Spleen (tissue), 11 donors: Measurements from ENCODE around the gene IFITM10. TPM values are rescaled to one million over a fixed set of nuclear protein-coding genes. Genes with fewer than 3 reads are reported as not detected.
"Not testable (repeated sequence)": the region's sequence is repeated elsewhere in the genome, so short reads cannot be mapped to it uniquely, and the experiment has no call there.

Experiments
- DNase-seq: peaks from one replicate; pipeline ENCODE4 v3.0.0-alpha.2; 2020
- H3K27ac ChIP-seq, 8 donors: fragments of 200-600 bp; sonication (generic) in 7 of 8; 1 replicate in 4 of 8; 2 replicates in 4 of 8; pipeline versions ENCODE4 v1.5.0 to v1.8.0; 2016 to 2021; ENCODE audit warnings: inconsistent platforms in 4 of 8, mild to moderate bottlenecking in 4 of 8, moderate library complexity in 1 of 8
- H3K27me3 ChIP-seq, 7 donors: fragments of 200-600 bp; sonication (generic) in 6 of 7; replicated peaks in 1 of 7; 1 replicate in 4 of 7; 2 replicates in 3 of 7; pipeline versions ENCODE4 v1.5.0 to v1.8.0; 2016 to 2021; ENCODE audit warnings: inconsistent platforms in 3 of 7, mild to moderate bottlenecking in 1 of 7
- H3K36me3 ChIP-seq, 6 donors: fragments of 200-600 bp; sonication (generic) in 5 of 6; 1 replicate in 4 of 6; 2 replicates in 2 of 6; pipeline versions ENCODE4 v1.5.0 to v1.8.0; 2016 to 2021; ENCODE audit warnings: inconsistent platforms in 2 of 6
- H3K4me1 ChIP-seq, 6 donors: fragments of 200-600 bp; sonication (generic) in 5 of 6; 1 replicate in 3 of 6; 2 replicates in 3 of 6; pipeline versions ENCODE4 v1.5.0 to v1.8.0; 2016 to 2021; ENCODE audit warnings: inconsistent platforms in 3 of 6
- H3K4me3 ChIP-seq, 8 donors: fragments of 200-600 bp; sonication (generic) in 7 of 8; 1 replicate in 4 of 8; 2 replicates in 4 of 8; pipeline versions ENCODE4 v1.5.0 to v1.8.0; 2016 to 2021; ENCODE audit warnings: inconsistent platforms in 4 of 8, mild to moderate bottlenecking in 4 of 8, moderate library complexity in 2 of 8
- H3K9me3 ChIP-seq, 8 donors: fragments of 200-600 bp; sonication (generic) in 7 of 8; 1 replicate in 4 of 8; 2 replicates in 4 of 8; pipeline versions ENCODE4 v1.5.0 to v1.8.0; 2016 to 2021; ENCODE audit warnings: inconsistent platforms in 4 of 8
- WGBS, 5 donors: extraction: QIAGEN DNeasy Blood & Tissue Kit in 3 of 5; methylation state at CpG; one replicate each; pipeline versions ENCODE4 v1.1.5 to v1.1.7; 2013 to 2018; 5-methylcytosine and 5-hydroxymethylcytosine counted together
- intact Hi-C: fragments of 100-400 bp; cut with DNase I; formaldehyde crosslinking; loops from one replicate; pipeline ENCODE4 v1.15.0; 2023; ENCODE audit warnings: low total_unique reads
- polyA plus RNA-seq, 3 donors: library from polyadenylated mRNA; stranded (reverse); fragments of 200-250 nt; gene quantifications; one replicate each; pipeline ENCODE4 v1.2.1, GENCODE V29; 2013
- total RNA-seq, 7 donors: library from RNA; depleted of rRNA in 3 of 7; stranded (reverse); fragments of >200 nt in 3 of 7; fragmentation: NEBNext Ultra II Directional in 4 of 7; extraction: Animal tissue kit (Norgen Biotek cat#: 25700) in 4 of 7; gene quantifications; one replicate each; pipeline versions ENCODE4 v1.1.0 to v1.2.1, GENCODE V29; 2016 to 2021
- donor health status: healthy with polysubstance abuse.
- donor health status: DM: no; HTN: no; CAD: no; lungs with moderate emphysema.
- donor health status: DM: no; HTN: no; CAD: no.
- donor health status: Bipolar disorder and iron deficiency.
- donor health status: healthy.
- donor health status: DM: no; HTN: no; CAD: no.
- donor health status: DM: yes; HTN: yes; CAD: no.

The IFITM10 gene
- total and polyA plus RNA-seq, 10 donors = 0.80 to 41.6 (median 7.3) TPM

GRCh38 chr11:1686220-1686619 is 64.2 kb downstream of the IFITM10 start:
- H3K27ac ChIP-seq, H3K9me3 ChIP-seq, intact Hi-C loops, H3K4me3 ChIP-seq, H3K36me3 ChIP-seq, DNase-seq: not testable (repeated sequence)
- WGBS, 5 donors = 76 to 89% (median 82%) methylated on average over 11 to 12 of the region's 15 CpGs
- Histone ChIP-seq H3K4me1 (peaks cover 0 to 25% (median 3%) of the 10 kb centered on the region in 6 donors), H3K27me3 (peaks cover 0 to 24% (median 4%) of the 10 kb centered on the region in 7 donors)

- Histone ChIP-seq H3K27me3 (peaks cover 0 to 27% (median 4%) of the 10 kb centered on the region in 7 donors), H3K4me1 (peaks cover 0 to 25% (median 3%) of the 10 kb centered on the region in 6 donors)
- H3K36me3 ChIP-seq, DNase-seq, H3K27ac ChIP-seq, intact Hi-C loops, H3K9me3 ChIP-seq, H3K4me3 ChIP-seq: not testable (repeated sequence)
- WGBS, 5 donors = 74 to 89% (median 85%) methylated on average over 7 to 16 of the region's 18 CpGs
These were observed 65.2 kb downstream of the IFITM10 start for GRCh38 chr11:1684886-1685874.

- Histone ChIP-seq H3K27me3 (peaks cover 0 to 24% (median 0%) of the 10 kb centered on the region in 7 donors), H3K4me1 (peaks cover 0 to 16% (median 3%) of the 10 kb centered on the region in 6 donors)
- H3K4me3 ChIP-seq, intact Hi-C loops, DNase-seq, H3K27ac ChIP-seq, H3K9me3 ChIP-seq, H3K36me3 ChIP-seq: not testable (repeated sequence)
- WGBS, 5 donors = 89 to 100% (median 91%) methylated on average over 1 to 16 of the region's 24 CpGs
These were observed 66.4 kb downstream of the IFITM10 start for GRCh38 chr11:1683904-1684572.

GRCh38 chr11:1683216-1683615 is 67.2 kb downstream of the IFITM10 start:
- H3K36me3 ChIP-seq, H3K4me3 ChIP-seq, DNase-seq, intact Hi-C loops, H3K9me3 ChIP-seq: not testable (repeated sequence)
- peaks cover 0 to 16% (median 3%) of the 10 kb centered on the region in 6 donors for H3K4me1 ChIP-seq
- H3K27me3 ChIP-seq = peaks cover 0 to 31% (median 0%) of the 10 kb centered on the region in 7 donors
- peak overlapping the region in 7 of 8 donors; percentile 29 to 74 (median 46) for H3K27ac ChIP-seq
- WGBS, 5 donors = 82 to 91% (median 86%) methylated on average over 11 to 19 of the region's 19 CpGs

Other genes starting within 250 kb of the IFITM10 start
- gene DUSP8, start 178.3 kb downstream of the IFITM10 start, total RNA-seq = 10 to 100 TPM in 1 of 7 donors, 1 to 10 TPM in 6; 1.4 to 18.4 (median 3.1) TPM
- 1 to 10 TPM in 1 of 3 donors, under 1 TPM in 2; 0.38 to 3.2 (median 0.87) TPM for gene DUSP8, start 178.3 kb downstream of the IFITM10 start, polyA plus RNA-seq
- gene KRTAP5-1, start 165.3 kb downstream of the IFITM10 start, total RNA-seq = not detected
- not detected for gene KRTAP5-1, start 165.3 kb downstream of the IFITM10 start, polyA plus RNA-seq
- gene KRTAP5-2, start 152.3 kb downstream of the IFITM10 start, total RNA-seq = not detected
- not detected for gene KRTAP5-2, start 152.3 kb downstream of the IFITM10 start, polyA plus RNA-seq
- not detected for gene KRTAP5-3, start 142.1 kb downstream of the IFITM10 start, total RNA-seq
- not detected for gene KRTAP5-3, start 142.1 kb downstream of the IFITM10 start, polyA plus RNA-seq
- not detected for gene KRTAP5-4, start 128.5 kb downstream of the IFITM10 start, total RNA-seq
- not detected for gene KRTAP5-4, start 128.5 kb downstream of the IFITM10 start, polyA plus RNA-seq
- not detected for gene KRTAP5-5, start 120.8 kb downstream of the IFITM10 start, total RNA-seq
- not detected for gene KRTAP5-5, start 120.8 kb downstream of the IFITM10 start, polyA plus RNA-seq
- gene KRTAP5-6, start 53.4 kb downstream of the IFITM10 start, total RNA-seq = not detected
- gene KRTAP5-6, start 53.4 kb downstream of the IFITM10 start, polyA plus RNA-seq = not detected
- 1,000 to 10,000 TPM in 2 of 7 donors, 100 to 1,000 TPM in 5; 653 to 1,234 (median 749) TPM for gene CTSD, start 13.3 kb upstream of the IFITM10 start, total RNA-seq
- 1,000 to 10,000 TPM in 1 of 3 donors, 100 to 1,000 TPM in 2; 289 to 1,120 (median 418) TPM for gene CTSD, start 13.3 kb upstream of the IFITM10 start, polyA plus RNA-seq
- gene SYT8, start 84.4 kb upstream of the IFITM10 start, total RNA-seq = not detected
- under 1 TPM in 1 of 3 donors, not detected in 2; 0.83 TPM for gene SYT8, start 84.4 kb upstream of the IFITM10 start, polyA plus RNA-seq
- gene TNNI2, start 88.4 kb upstream of the IFITM10 start, total RNA-seq = 1 to 10 TPM; 2.3 to 8.6 (median 5.2) TPM
- gene TNNI2, start 88.4 kb upstream of the IFITM10 start, polyA plus RNA-seq = 10 to 100 TPM in 2 of 3 donors, 1 to 10 TPM in 1; 7.3 to 21.8 (median 13.0) TPM
- gene LSP1, start 102.5 kb upstream of the IFITM10 start, total RNA-seq = 100 to 1,000 TPM; 227 to 422 (median 358) TPM
- gene LSP1, start 102.5 kb upstream of the IFITM10 start, polyA plus RNA-seq = 100 to 1,000 TPM; 136 to 350 (median 148) TPM
- not detected for gene PRR33, start 141.3 kb upstream of the IFITM10 start, total RNA-seq
- gene PRR33, start 141.3 kb upstream of the IFITM10 start, polyA plus RNA-seq = under 1 TPM; 0.03 to 0.64 (median 0.20) TPM
- gene TNNT3, start 169.1 kb upstream of the IFITM10 start, total RNA-seq = 1 to 10 TPM in 5 of 7 donors, under 1 TPM in 1, not detected in 1; 0.97 to 4.9 (median 1.9) TPM
- 1 to 10 TPM in 2 of 3 donors, under 1 TPM in 1; 0.64 to 4.4 (median 3.5) TPM for gene TNNT3, start 169.1 kb upstream of the IFITM10 start, polyA plus RNA-seq
- gene MRPL23, start 196.7 kb upstream of the IFITM10 start, total RNA-seq = 10 to 100 TPM; 32.5 to 75.2 (median 44.5) TPM
- gene MRPL23, start 196.7 kb upstream of the IFITM10 start, polyA plus RNA-seq = 100 to 1,000 TPM in 2 of 3 donors, 10 to 100 TPM in 1; 58.7 to 160 (median 122) TPM
- gene H19, start 247.2 kb upstream of the IFITM10 start, total RNA-seq = 100 to 1,000 TPM in 3 of 7 donors, 10 to 100 TPM in 4; 21.0 to 620 (median 79.7) TPM
- gene H19, start 247.2 kb upstream of the IFITM10 start, polyA plus RNA-seq = 100 to 1,000 TPM in 2 of 3 donors, 10 to 100 TPM in 1; 10.1 to 104 (median 101) TPM